Measurements from ENCODE around the gene SLCO2A1.

DNA sequence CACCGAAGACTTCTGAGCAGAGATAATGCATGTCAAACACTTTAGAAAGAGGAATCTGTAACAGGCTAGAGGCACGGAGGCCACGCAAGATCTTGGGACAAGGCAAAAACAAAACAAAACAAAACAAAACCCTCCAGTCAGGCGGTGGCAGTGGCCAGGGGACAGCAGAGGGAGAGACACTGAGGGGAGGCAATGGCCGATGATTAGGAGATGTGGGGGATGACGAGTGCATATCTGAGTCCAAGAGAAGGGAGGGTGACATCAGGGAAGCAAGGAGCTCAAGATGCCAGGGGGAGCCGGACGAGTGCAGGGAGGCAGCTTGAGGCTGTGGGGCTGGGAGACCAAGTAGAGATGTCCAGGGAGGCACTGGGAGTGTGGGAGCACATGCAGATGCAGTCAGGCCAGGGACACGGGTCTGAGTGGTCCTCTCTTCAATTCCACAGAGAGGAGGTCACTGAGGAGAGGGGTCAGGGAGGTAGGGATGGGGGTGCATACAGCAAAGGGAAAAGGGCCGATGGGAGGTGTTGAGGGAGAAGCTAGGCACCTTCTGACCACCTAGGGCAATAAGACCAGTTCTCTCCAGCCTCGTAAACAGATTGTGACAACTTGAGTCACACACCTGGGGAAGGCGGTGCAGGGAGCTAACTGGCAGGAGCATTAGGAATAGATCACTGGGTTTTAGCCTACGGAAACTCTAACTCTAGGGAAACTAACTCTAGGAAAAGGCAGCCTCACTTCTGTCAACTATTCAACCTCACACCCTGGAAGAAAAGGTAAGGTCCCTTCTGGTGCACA is 29.6 kb downstream of the SLCO2A1 start:
- TF ChIP-seq, protein P1, sequence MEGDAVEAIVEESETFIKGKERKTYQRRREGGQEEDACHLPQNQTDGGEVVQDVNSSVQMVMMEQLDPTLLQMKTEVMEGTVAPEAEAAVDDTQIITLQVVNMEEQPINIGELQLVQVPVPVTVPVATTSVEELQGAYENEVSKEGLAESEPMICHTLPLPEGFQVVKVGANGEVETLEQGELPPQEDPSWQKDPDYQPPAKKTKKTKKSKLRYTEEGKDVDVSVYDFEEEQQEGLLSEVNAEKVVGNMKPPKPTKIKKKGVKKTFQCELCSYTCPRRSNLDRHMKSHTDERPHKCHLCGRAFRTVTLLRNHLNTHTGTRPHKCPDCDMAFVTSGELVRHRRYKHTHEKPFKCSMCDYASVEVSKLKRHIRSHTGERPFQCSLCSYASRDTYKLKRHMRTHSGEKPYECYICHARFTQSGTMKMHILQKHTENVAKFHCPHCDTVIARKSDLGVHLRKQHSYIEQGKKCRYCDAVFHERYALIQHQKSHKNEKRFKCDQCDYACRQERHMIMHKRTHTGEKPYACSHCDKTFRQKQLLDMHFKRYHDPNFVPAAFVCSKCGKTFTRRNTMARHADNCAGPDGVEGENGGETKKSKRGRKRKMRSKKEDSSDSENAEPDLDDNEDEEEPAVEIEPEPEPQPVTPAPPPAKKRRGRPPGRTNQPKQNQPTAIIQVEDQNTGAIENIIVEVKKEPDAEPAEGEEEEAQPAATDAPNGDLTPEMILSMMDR (tag by site-specific recombination; IDR thresholded peaks at IDR 0.05), result no peak
- TF ChIP-seq ZNF211 (tag by site-specific recombination; IDR thresholded peaks at IDR 0.05; ENCODE audit: low read depth) (no peak), YY1 (tag by site-specific recombination; IDR thresholded peaks at IDR 0.05) (no peak), ZBTB1 (tag by site-specific recombination; IDR thresholded peaks at IDR 0.05) (no peak), SCRT2 (tag by site-specific recombination; IDR thresholded peaks at IDR 0.05) (no peak)
